Inflammatory macrophage (primary cell): ENCODE results near the gene CLEC3A.
A peak's percentile ranks its signal among the peaks of the same experiment; 100 is the strongest.
"Not testable (repeated sequence)": the region's sequence is repeated elsewhere in the genome, so short reads cannot be mapped to it uniquely, and the experiment has no call there.

ENCODE experiments used
- DNase-seq, 2 donors: peaks; one replicate each; pipeline ENCODE4 v3.0.0-alpha.2; 2020 to 2022

CLEC3A gene

GRCh38 chr16:78034530-78034929 lies 12.2 kb downstream of the CLEC3A start:
- no peak for DNase-seq

DNA sequence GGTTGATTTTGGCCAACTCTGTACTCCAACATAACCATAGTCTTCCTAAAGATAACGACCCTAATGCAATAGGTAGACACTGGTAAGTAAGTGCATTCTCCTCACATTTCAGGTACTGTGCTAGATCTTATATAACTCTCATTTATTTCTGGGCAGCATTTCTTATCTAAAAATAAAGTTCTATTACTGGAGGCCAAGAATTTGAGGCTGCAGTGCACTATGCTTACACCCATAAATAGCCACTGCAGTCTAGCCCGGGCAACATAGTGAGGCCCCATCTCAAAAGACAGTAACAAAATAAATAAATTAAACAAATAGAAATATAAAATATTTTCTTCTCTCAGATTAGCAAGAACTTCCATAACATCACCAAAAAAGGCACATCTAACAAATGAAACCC lies 12.7 kb downstream of the CLEC3A start:
- no peak for DNase-seq

DNA sequence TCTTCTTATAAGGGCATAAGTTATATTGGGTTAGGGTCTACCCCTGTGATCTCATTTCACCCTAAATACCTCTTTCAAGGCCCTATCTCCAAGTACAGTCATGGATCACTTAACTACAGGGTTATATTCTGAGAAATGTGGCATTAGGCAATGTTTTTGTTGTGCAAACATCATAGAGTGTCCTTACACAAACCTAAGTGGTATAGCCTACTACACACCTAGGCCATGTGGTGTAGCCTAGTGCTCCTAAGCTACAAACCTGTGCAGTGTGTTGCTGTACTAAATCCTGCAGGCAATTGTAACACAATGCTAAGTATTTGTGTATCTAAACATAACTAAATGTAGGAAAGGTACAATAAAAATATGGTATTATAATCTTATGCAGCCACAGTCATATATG lies 18.0 kb downstream of the CLEC3A start:
- DNase-seq = no peak

DNA sequence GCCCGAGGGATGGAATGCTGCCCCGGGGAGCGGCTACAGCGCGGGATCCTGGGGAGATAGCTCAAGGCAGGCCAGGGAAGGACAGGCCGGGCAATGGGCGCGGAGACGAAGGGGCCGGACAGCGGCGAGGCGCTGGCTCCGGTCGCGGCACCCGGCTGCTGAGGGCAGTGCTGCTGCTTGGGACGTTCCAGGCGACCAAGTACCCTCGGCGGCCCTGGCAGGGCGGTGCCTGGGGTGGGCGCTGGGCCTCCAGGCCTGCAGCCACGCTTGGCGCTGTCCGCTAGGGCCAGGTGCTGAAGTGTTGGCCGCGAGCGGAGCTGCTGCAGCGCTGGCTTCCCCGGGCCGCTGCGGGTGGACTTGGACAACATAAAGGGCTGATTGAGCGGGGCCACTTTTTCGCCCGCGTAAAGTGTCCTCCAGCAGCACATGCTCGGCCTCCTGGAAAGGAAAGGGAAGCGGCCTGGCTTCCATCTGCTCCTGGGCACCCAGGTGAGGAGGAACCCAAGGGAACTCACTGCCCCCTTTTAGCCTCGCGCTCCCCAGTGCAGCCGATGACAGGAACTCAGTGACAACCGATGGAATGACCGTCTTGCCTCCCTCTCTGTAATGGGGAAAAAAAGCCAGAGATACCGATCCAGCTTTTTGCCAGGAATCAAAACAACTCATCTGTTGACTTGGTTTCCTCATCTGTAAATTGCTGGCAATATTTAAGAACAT lies 23.7 kb downstream of the CLEC3A start:
- DNase-seq = peak; percentile 20 to 32

DNA sequence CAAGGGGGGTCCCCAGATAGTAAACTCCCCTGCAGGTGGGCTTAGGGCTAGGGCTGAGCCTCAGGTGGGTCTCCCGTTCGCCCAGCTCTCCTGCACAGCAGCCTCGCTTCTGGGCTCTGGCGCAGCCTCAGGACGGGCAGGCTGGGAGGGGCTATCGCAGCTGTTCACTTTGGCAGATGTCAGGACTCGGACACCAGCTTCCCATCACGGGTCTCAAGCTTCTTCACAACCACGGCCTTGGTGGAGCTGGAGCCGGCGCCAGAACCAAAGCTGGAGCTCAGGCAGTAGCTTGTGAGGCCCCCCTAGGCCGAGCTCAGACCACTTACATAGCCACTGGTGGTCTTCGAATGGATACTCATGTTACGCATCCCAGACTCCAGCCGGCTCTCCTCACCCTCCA lies 26.0 kb downstream of the CLEC3A start:
- no peak for DNase-seq

DNA sequence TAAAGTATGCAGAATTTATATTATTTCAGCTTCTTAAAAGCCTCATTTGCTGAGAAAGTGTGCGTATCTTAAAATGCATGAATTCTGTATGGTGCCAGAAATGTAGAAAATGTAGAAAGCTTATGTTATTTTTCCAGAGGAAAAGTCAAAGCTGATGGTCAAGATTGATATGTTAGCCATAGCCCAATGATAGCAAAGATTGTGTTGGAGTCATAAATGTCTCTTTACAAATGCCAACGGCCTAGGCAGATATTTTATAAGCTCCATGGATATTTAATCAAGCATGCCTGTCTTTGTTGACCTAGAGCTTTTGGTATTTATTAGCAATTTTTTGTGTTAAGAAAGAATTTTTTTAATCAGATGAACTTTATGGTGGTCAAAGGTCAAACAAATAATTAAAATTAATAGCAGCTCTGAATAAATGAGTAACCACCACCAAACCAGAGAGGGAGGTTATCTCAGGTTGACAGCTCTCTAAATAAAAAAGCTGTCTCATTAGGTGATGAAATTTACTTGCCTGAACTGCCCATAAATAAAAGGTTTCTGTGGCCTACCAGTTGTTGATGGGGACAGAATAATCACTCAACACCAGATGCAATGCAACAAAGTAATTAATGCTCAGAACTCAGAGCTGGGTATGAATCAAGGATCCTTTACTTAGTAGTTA lies 28.5 kb downstream of the CLEC3A start:
- DNase-seq = no peak

DNA sequence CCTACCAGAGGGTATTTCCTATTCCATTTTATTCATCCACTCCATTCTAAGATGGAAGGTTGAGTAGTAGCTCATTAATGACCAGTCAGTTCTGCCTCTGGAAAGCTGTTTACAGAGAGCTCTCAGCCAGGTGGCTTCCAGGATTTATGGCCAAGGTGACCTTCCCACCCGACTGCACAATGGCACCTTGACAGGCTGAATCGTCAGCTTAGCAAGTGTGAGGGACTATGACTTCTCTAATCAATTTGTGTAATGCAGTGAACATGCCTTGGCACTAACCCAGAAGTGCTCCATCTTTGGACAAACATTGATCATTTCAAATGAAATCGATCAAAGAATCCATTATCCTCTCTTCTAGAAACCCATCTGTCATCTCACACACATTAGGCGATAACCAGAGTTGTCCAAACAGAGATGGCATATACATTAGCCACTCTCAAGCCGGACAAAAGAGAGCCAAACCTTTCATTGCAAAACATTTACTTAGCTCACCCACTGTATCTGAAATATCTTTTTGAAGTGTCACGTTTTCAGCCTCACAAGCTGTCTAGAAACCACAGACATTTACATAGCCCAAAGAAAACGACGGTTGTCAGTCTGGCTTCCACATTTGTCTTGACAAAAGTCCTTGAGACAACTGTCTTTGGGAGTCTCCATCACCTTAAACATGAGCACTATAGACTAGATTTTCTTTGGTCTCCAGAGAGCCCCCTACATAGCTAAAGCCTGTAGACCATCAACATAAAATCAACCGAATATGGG lies 35.6 kb downstream of the CLEC3A start:
- no peak for DNase-seq

- DNase-seq = not testable (repeated sequence)
Observed at GRCh38 chr16:78059806-78060205, 37.5 kb downstream of the CLEC3A start.

GRCh38 chr16:78060295-78060694 lies 37.9 kb downstream of the CLEC3A start:
- DNase-seq = no peak

DNA sequence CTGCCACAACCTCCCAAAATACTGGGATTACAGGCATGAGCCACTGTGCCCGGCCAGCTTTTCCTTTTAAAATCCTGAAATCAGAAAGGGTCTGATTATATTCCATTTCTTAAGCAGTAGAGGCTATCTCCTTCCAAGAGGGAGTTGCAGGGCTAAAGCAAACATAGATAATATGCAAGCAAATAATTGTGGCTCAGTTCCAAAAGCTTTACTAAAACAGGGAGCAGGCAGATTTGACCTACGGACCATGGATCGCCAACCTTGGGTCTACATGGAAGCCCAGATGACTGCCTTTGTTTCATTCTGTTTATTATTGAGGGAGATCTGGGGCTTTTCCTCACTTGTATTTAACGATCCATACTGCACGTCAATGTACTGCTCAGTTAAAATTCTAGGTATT lies 38.5 kb downstream of the CLEC3A start:
- DNase-seq = no peak

DNA sequence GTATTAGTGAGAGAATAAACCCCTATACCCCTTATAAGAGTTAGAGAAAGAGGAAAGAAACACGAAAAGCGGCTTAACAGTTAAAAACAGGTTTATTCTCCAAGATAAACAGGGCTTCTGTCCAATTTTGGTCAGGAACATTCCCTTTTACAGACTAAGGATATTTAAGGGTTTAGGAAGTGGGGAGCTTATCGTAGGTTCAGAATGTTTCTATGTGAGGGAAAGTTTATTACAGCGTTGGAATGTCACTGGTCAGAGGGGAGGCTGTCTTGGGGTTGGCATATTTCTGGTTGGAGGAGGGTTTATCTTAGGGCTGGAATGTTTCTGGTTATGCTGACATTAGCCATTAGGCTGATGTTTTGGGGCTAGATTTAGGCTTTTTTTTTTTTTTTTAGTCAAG lies 43.0 kb downstream of the CLEC3A start:
- DNase-seq = no peak

DNA sequence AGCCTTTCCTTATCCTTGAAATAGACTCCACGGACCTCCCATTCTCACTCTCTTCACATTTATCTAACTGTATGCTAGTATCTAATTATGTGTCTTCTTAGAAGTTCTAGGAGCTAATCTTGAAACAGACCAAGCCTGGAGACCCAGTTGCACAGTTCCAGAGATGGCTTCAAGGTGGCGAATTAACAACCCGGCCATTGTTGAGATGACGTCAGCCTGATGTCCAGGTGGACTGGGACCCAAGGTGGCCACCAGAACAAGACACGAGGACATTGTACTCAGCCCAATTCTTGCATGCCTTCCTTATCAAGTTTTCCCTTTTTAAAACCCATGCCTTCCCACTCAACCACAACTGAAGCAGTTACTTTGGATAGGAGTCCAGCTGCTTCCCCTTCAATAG lies 47.6 kb downstream of the CLEC3A start:
- DNase-seq = no peak

GRCh38 chr16:78072275-78072674 lies 49.9 kb downstream of the CLEC3A start:
- no peak for DNase-seq

GRCh38 chr16:78075800-78076199 lies 53.5 kb downstream of the CLEC3A start:
- DNase-seq = no peak

- DNase-seq = no peak
Observed at GRCh38 chr16:78081341-78081740, 59.0 kb downstream of the CLEC3A start.
